ENCODE data around the gene TBC1D21.
A peak's percentile ranks its signal among the peaks of the same experiment; 100 is the strongest.

Gene TBC1D21

DNA sequence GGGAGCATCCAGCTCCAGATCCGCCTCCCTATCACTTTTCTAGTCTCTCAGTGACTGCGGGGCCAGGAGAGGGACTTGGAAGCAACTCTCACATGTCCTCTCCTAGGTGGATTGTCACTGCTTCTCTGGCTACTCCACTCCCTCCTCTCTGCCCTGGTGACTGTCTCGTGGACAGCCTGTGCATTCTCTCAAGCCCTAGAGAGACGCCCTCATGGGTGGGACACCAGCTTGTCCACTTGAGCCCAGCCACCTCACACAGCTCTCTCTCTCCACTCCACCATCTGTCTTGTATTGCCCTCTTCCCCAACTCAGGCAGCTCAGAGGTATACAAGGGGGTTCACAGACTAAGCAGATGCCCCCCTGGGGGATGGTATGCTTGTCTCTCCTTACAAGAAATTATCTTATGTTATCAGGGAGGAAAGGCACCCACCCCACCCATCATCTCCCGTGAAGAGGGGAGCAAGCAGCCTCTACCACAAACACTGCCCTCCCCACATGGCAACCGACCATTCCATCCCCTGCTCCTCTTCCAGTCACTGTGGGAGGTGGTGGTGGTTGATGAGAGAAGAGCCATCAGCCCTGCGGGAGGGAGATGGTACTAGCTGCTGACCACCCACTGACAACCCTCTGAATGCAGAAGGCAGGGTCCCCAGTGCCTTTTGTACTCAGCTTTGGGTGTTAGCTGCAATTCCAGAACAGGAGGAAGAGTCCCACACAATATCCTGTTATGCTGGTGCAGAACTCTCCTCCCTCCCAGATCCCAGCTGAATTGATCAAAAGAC, 37.3 kb downstream of the TBC1D21 start:
- Histone ChIP-seq H3K27me3 (ENCODE audit: control insufficient read depth, insufficient read depth, low read length) (no peaks in the 10 kb centered on the region), H3K36me3 (ENCODE audit: control insufficient read depth, insufficient read depth, low read length) (no peaks in the 10 kb centered on the region), H3K4me1 (ENCODE audit: control insufficient read depth, insufficient read depth, low read length) (peaks cover 6% of the 10 kb centered on the region; the same call in 1 of the 2 replicates), H3K4me3 (ENCODE audit: low read depth, low read length) (no peak overlapping the region), H3K9ac (ENCODE audit: low read depth, low read length) (no peak overlapping the region), H3K9me3 (ENCODE audit: control insufficient read depth, insufficient read depth, low read length) (no peaks in the 10 kb centered on the region), H3K27ac (ENCODE audit: low read depth, low read length) (no peak overlapping the region)

DNA sequence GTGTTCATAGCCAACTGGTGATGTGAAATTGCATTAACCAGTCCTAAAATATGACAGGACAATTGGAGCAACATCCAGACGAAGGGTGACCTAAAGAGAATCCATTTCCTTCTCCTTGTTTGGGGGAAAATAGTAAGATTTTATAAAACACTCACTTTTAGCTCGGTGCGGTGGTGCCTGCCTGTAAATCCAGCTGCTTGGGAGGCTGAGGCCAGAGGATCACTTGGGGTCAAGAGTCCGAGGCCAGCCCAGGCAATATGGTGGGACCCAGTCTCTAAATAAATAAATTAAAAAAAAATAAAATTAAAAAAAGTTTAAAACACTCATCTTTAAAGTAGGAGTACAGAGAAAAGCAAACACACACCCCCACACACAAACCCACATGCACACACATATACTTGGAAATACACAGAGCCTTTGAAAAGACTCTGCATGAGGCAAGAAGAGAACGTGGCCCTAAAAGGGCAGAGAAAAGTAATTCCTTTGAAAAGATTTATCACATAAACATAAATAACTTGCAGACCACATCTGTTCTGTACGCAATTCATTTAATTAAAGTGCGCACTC, 38.7 kb downstream of the TBC1D21 start:
- Histone ChIP-seq H3K9ac (ENCODE audit: low read depth, low read length) (no peak overlapping the region), H3K36me3 (ENCODE audit: control insufficient read depth, insufficient read depth, low read length) (no peaks in the 10 kb centered on the region), H3K4me3 (ENCODE audit: low read depth, low read length) (no peak overlapping the region), H3K27me3 (ENCODE audit: control insufficient read depth, insufficient read depth, low read length) (no peaks in the 10 kb centered on the region), H3K4me1 (ENCODE audit: control insufficient read depth, insufficient read depth, low read length) (peaks cover 6% of the 10 kb centered on the region; the same call in 1 of the 2 replicates), H3K27ac (ENCODE audit: low read depth, low read length) (no peak overlapping the region), H3K9me3 (ENCODE audit: control insufficient read depth, insufficient read depth, low read length) (no peaks in the 10 kb centered on the region)

DNA sequence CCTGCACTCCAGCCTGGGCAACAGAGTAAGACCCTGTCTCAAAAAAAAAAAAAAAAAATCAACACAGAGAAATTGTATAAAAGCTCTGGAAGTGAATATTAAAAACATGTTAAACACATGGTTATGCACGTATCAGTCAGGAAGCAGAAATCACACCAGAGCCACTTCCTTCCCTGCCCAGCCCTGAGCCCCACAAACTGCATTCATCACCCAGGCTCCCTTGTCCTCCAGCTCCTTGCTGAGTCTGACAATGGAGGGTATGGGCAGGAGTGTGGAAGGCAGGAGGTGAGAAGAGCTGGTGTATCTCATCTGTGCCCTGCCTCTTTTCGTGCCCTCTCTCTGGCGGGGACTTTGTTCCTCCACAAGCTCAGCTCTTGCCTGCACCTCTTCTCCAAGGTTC, 40.8 kb downstream of the TBC1D21 start:
- Histone ChIP-seq H3K27ac (ENCODE audit: low read depth, low read length) (no peak overlapping the region), H3K4me1 (ENCODE audit: control insufficient read depth, insufficient read depth, low read length) (peaks cover 6% of the 10 kb centered on the region; the same call in 1 of the 2 replicates)

DNA sequence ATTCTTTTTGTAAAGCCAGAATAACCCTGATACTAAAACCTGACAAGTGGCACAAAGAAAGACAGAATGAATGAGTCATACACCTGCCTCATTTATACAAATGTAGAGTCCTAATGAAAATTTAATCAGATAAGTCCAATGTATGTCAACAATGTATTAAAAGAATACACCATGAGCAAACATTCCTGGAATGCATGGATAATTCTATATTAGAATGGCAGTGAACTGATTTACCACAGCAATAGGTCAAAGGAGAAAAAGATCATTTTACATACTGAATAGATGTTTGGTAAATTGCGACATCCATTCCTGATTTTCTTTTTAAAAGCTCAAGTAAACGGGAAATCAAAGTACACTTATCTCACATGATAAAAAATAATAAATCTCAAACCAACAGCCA, 41.7 kb downstream of the TBC1D21 start:
- no peak overlapping the region for H3K4me3 ChIP-seq (ENCODE audit: low read depth, low read length)
- no peaks in the 10 kb centered on the region for H3K9me3 ChIP-seq (ENCODE audit: control insufficient read depth, insufficient read depth, low read length)
- no peak overlapping the region for H3K27ac ChIP-seq (ENCODE audit: low read depth, low read length)
- peaks cover 6% of the 10 kb centered on the region; the same call in 1 of the 2 replicates for H3K4me1 ChIP-seq (ENCODE audit: control insufficient read depth, insufficient read depth, low read length)
- no peaks in the 10 kb centered on the region; the same call in none of the 2 replicates for H3K36me3 ChIP-seq (ENCODE audit: control insufficient read depth, insufficient read depth, low read length)
- H3K27me3 ChIP-seq (ENCODE audit: control insufficient read depth, insufficient read depth, low read length) = no peaks in the 10 kb centered on the region
- H3K9ac ChIP-seq (ENCODE audit: low read depth, low read length) = no peak overlapping the region

More for the DNA sequence above, 40.8 kb downstream of the TBC1D21 start:
- no peaks in the 10 kb centered on the region; the same call in none of the 2 replicates for H3K36me3 ChIP-seq (ENCODE audit: control insufficient read depth, insufficient read depth, low read length)
- H3K27me3 ChIP-seq (ENCODE audit: control insufficient read depth, insufficient read depth, low read length) = no peaks in the 10 kb centered on the region
- no peak overlapping the region for H3K4me3 ChIP-seq (ENCODE audit: low read depth, low read length)
- H3K9ac ChIP-seq (ENCODE audit: low read depth, low read length) = no peak overlapping the region
- no peaks in the 10 kb centered on the region for H3K9me3 ChIP-seq (ENCODE audit: control insufficient read depth, insufficient read depth, low read length)

DNA sequence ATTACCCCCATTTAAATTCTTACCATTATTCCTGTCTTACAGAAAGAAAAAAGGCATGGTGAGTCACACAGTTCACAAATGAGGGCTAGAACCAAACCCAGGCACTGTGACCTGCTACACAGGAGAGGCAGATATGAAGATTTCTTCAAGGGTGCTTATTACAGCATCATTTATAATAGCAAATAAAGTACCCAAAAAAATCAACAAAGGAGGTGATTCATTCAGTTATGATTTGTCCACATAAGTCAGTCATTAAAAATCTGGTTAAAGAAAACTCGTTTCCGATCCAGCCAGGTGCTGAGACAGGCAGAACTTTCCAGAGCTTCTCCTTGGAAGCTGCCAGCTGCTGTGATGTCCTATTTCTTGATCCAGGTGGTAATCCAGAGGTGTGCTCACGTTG, 45.4 kb downstream of the TBC1D21 start:
- Histone ChIP-seq H3K9me3 (ENCODE audit: control insufficient read depth, insufficient read depth, low read length) (no peaks in the 10 kb centered on the region), H3K27ac (ENCODE audit: low read depth, low read length) (no peak overlapping the region), H3K9ac (ENCODE audit: low read depth, low read length) (no peak overlapping the region), H3K27me3 (ENCODE audit: control insufficient read depth, insufficient read depth, low read length) (0 out of 2 replicates have a peak, but pooled peaks cover 6% of the 10 kb centered on the region), H3K4me3 (ENCODE audit: low read depth, low read length) (no peak overlapping the region), H3K36me3 (ENCODE audit: control insufficient read depth, insufficient read depth, low read length) (no peaks in the 10 kb centered on the region; the same call in none of the 2 replicates), H3K4me1 (ENCODE audit: control insufficient read depth, insufficient read depth, low read length) (peaks cover 24% of the 10 kb centered on the region)

DNA sequence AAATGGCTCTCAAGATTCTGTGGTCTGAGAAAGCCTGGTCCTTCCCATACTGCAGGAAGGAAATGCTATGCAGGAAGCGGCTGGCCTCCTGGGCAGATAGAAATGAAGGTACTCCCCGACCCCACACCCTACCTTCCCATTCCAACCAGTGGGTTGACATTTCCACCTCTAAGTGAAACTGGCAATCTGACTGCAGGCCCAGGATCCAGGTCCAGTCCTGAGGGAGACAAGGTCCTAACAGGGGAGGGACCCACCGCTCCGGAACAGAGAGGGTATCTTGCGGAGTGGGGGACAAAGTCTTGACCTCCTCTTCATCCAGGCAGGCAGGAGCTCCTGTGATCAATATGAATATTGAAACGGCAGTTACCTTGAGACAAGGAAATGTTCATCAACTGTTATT, 46.3 kb downstream of the TBC1D21 start:
- H3K27me3 ChIP-seq (ENCODE audit: control insufficient read depth, insufficient read depth, low read length) = 0 out of 2 replicates have a peak, but pooled peaks cover 6% of the 10 kb centered on the region
- peaks cover 33% of the 10 kb centered on the region for H3K4me1 ChIP-seq (ENCODE audit: control insufficient read depth, insufficient read depth, low read length)
- H3K36me3 ChIP-seq (ENCODE audit: control insufficient read depth, insufficient read depth, low read length) = no peaks in the 10 kb centered on the region; the same call in none of the 2 replicates
- H3K4me3 ChIP-seq (ENCODE audit: low read depth, low read length) = no peak overlapping the region
- H3K27ac ChIP-seq (ENCODE audit: low read depth, low read length) = no peak overlapping the region
- H3K9me3 ChIP-seq (ENCODE audit: control insufficient read depth, insufficient read depth, low read length) = no peaks in the 10 kb centered on the region
- no peak overlapping the region for H3K9ac ChIP-seq (ENCODE audit: low read depth, low read length)

DNA sequence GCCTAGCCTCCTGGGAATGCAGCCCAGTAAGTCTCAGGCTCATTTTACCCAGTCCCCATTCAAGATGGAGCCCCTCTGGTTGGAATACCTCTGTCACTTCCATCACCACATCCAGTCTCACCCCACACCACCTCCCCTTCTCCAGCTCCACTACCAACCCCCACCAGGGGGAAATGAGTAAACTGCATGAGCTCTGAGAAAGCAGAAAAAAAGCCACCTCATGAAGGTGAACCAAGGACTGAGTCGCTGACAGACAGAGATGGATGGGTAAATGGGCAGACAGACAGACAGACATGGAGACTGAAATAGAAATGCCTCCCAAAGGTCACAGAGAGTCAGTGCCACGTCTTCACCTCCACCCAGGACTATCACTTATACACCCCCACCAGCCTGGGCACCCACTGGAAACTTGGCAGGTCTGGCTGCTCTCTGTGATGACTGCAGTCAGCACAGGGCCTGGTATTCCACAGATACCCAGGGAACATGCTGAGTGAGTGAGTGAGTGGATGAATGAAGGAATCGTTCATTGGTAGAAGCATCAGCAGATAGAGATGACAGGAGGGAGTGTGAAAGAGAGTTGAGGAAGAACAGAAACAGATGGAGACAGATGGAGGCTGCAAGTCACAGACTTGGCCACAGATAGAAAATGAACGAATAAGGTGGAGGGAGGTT, 48.0 kb downstream of the TBC1D21 start:
- 0 out of 2 replicates have a peak, but pooled peaks cover 11% of the 10 kb centered on the region for H3K27me3 ChIP-seq (ENCODE audit: control insufficient read depth, insufficient read depth, low read length)
- no peaks in the 10 kb centered on the region; the same call in none of the 2 replicates for H3K36me3 ChIP-seq (ENCODE audit: control insufficient read depth, insufficient read depth, low read length)
- no peak overlapping the region for H3K4me3 ChIP-seq (ENCODE audit: low read depth, low read length)
- peaks cover 47% of the 10 kb centered on the region for H3K4me1 ChIP-seq (ENCODE audit: control insufficient read depth, insufficient read depth, low read length)
- no peak overlapping the region for H3K27ac ChIP-seq (ENCODE audit: low read depth, low read length)
- no peak overlapping the region for H3K9ac ChIP-seq (ENCODE audit: low read depth, low read length)
- H3K9me3 ChIP-seq (ENCODE audit: control insufficient read depth, insufficient read depth, low read length) = no peaks in the 10 kb centered on the region

DNA sequence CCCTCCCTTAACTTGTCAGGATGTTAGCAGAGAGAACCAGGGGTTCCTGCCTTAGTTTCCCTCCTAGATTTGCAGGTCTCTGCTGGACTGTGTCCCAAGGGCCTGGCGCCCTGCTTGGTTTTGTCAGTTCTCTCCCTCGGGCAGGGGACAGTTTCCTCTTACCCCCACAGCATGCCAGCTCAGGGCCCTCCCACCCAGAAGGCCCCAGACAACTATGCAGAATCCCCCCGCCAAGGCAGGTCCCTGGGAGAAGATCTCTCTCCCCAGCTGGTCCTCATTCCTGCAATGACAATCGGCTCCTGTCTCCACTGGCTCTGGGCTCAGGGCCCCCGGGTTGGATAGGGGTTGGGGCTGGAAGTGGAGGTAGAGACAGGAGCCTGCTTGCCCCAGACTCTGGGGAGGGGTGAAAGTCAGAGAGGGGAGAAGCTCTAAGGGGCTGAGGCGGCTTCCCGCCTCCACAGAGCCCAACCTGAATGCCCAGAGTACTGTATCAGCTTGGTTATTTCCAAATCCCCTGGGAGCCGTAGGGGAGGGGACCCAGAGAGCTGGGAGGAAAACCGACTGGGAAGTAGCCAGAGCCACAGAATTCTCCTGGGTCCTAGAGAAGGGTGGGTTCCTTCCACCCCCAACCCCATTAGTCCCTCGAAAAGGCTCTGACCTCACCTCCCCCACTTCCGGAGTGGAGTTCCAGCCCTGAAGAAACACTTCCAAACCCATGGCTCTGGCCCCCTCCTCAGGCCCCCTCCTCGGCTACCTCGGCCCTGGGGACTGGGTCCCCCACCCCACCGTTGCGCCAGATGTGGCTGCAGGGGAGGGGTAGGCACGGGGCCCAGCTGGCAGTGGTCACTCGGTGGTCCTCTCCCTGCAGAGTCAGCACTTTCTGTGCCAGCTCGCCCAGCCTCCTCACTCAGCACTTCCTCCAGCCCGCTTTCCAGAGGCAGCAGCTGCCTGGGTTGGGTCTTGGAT, 49.1 kb downstream of the TBC1D21 start:
- H3K9ac ChIP-seq (ENCODE audit: low read depth, low read length) = no peak overlapping the region
- H3K4me3 ChIP-seq (ENCODE audit: low read depth, low read length) = peak overlapping the region; percentile 31; the same call in 1 of the 2 replicates
- H3K27me3 ChIP-seq (ENCODE audit: control insufficient read depth, insufficient read depth, low read length) = 0 out of 2 replicates have a peak, but pooled peaks cover 11% of the 10 kb centered on the region
- H3K4me1 ChIP-seq (ENCODE audit: control insufficient read depth, insufficient read depth, low read length) = peaks cover 47% of the 10 kb centered on the region
- no peaks in the 10 kb centered on the region for H3K9me3 ChIP-seq (ENCODE audit: control insufficient read depth, insufficient read depth, low read length)
- H3K27ac ChIP-seq (ENCODE audit: low read depth, low read length) = peak overlapping the region; percentile 76
- no peaks in the 10 kb centered on the region; the same call in none of the 2 replicates for H3K36me3 ChIP-seq (ENCODE audit: control insufficient read depth, insufficient read depth, low read length)

DNA sequence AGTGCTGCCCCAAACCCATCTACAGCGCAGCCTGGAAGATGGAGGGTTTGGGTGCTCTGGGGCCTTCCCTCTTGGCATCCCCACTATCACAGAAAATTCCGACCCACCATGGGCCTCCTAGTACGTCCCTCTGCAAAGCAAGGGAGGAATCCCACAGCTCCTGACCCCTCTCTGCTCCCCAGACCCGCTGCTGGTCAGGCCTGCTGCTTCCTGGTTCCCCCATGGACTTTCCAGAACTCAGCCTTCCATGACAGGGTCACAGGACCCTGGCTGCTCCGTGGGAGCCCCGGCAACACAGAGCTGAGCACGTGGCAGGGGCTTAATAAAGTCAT, 49.8 kb downstream of the TBC1D21 start:
- H3K27ac ChIP-seq (ENCODE audit: low read depth, low read length) = no peak overlapping the region

DNA sequence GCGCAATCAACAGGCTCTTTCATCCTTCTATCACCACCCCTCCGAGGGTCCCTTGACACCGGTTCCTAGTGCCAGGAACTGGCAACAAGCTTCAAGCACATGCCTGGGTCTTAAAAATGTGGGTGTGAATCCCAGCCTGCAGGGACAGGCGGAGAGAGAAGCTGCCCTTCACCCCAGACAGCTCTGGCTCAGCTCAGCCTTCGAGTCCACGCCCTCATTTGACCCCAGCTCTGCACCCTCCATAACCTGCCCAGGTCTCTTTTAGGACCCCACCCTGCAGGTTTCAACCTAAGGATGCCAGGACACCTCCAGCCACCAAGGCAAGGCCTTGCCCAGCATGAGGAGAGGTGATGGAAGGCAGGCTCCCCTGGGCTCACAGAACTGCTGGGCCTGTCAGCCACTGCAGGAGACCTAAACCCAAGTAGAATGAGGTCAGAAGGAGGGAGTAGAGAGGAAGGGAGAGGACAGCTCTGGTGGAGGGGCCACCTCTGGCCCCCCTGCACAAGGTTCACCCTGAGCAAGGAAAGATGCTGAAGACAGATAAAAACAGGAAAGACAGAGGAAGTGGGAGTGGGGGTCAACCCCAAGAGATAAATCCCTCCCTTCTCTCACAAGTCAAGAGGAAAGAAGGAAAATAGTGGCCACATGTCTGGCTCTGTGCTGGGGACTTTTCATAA, 50.3 kb downstream of the TBC1D21 start:
- peaks cover 50% of the 10 kb centered on the region for H3K4me1 ChIP-seq (ENCODE audit: control insufficient read depth, insufficient read depth, low read length)
- no peaks in the 10 kb centered on the region for H3K9me3 ChIP-seq (ENCODE audit: control insufficient read depth, insufficient read depth, low read length)
- H3K27me3 ChIP-seq (ENCODE audit: control insufficient read depth, insufficient read depth, low read length) = 0 out of 2 replicates have a peak, but pooled peaks cover 11% of the 10 kb centered on the region
- H3K36me3 ChIP-seq (ENCODE audit: control insufficient read depth, insufficient read depth, low read length) = no peaks in the 10 kb centered on the region; the same call in 1 of the 2 replicates
- no peak overlapping the region for H3K27ac ChIP-seq (ENCODE audit: low read depth, low read length)
- H3K9ac ChIP-seq (ENCODE audit: low read depth, low read length) = no peak overlapping the region
- H3K4me3 ChIP-seq (ENCODE audit: low read depth, low read length) = no peak overlapping the region

More for the DNA sequence above, 49.8 kb downstream of the TBC1D21 start:
- Histone ChIP-seq H3K4me1 (ENCODE audit: control insufficient read depth, insufficient read depth, low read length) (peaks cover 49% of the 10 kb centered on the region), H3K27me3 (ENCODE audit: control insufficient read depth, insufficient read depth, low read length) (0 out of 2 replicates have a peak, but pooled peaks cover 11% of the 10 kb centered on the region), H3K9me3 (ENCODE audit: control insufficient read depth, insufficient read depth, low read length) (no peaks in the 10 kb centered on the region), H3K4me3 (ENCODE audit: low read depth, low read length) (peak overlapping the region; percentile 31; the same call in 1 of the 2 replicates), H3K9ac (ENCODE audit: low read depth, low read length) (no peak overlapping the region), H3K36me3 (ENCODE audit: control insufficient read depth, insufficient read depth, low read length) (no peaks in the 10 kb centered on the region; the same call in none of the 2 replicates)

All from HUES48 (cell line).